HG02973 (cell line): ENCODE results near the gene RNF41.

Experiments used
- ATAC-seq: cut with Tn5 transposase; IDR thresholded peaks from one replicate; pipeline ENCODE4 v1.9.1; 2021; ENCODE audit warnings: moderate library complexity; ENCODE audit not compliant: unreplicated experiment

RNF41 gene

GRCh38 chr12:56154818-56155217, 66.9 kb downstream of the RNF41 start:
- no peak for ATAC-seq

DNA sequence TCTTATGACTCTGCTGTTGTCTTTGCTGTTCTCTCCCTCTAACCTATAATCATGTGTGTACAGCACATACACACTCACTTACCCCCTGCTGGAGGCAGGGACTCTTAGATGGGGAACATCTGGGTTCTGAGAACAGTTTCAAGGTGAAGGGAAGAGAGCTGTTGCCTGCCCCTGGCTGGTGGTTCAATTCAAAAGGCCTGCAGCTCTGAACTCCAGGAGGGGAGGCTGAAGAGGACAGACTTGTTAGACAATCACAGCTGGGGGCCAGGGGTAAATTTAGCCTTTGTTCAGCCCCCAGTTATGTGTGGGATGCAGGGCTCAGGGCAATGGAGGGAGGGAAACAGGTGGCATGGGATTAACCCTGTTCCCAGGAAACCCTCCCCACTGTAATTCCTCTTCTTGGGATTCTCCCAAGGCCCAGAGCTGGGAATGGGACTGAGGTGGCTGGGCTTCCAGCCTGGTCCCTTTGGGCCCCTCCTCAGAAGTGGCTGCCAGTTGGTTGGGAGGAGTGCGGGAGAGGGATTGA, 67.4 kb downstream of the RNF41 start:
- ATAC-seq: no peak

- ATAC-seq: no peak
These were observed 68.0 kb downstream of the RNF41 start for GRCh38 chr12:56153678-56154065.

DNA sequence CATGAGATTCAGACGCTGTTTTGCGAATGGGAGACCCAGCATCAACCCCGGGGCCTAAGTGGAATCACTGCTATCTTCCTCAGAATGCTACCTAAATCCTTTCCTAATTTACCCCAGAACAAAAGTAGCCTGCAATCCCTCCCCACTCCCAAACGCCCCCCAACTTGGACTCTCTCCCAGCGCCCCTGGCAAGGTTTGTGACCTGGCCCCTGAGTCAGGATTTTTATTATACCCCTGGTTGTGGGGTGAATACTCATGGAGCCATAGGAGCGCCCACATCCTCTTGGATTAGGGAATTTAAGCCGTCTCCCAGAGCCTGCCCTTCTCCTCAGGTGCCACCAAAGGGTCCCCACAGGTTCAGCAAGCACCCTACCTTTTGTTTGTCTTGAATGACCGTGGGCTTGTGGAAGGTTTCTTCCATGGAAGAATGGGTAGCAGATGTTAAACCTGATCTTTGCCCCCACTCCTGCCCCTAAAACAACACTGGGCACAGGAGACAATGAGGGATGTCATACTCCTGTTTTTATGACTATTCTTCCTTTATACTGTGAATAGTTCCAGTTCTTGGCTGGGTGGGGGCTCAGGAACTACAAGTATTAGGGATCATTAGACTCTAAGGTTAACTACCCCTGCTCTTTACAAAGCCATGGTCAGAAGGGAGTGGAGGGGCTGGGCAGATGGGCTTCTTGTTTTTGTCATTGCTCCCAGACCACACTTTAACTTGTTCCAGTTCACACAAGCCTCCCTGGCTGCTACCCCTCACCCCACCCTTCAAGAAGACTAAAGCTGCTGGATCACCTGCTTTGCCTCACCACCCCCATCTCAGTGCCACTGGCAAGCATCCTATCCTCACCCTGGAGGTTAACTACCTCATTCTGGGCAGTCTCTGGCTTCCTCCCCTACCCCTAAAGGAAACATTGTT, 68.7 kb downstream of the RNF41 start:
- no peak for ATAC-seq
